Activated CD8-positive, alpha-beta memory T cell treated with anti-CD3 and anti-CD28 coated beads for 24 hours (primary cell): ENCODE data around the gene VPS13C.
A peak's percentile ranks its signal among the peaks of the same experiment; 100 is the strongest.

ENCODE experiments used
- DNase-seq: peaks from one replicate; pipeline ENCODE4 v3.0.0-alpha.2; 2020

VPS13C gene

DNA sequence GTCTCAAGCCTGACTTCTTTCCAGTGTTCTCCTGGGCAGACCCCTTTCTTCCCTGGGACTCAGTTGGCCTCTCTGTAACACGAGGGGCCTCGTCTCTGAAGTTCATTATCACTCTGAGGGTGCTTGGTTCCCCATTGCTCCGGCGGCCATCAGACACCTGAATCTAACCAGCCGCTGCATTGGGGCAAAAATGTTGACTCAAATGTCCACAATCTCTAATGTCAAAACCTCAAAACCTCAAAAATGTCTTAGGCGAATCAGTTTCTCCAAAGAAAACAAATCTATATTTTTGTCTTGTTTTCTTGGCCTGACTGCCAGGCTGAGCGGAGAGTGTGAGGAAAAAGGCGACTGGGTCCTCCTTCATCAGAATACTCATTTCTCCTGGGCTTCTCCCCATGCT lies 220.7 kb downstream of the VPS13C start:
- DNase-seq = no peak

- DNase-seq = peak; percentile 84
Measured at GRCh38 chr15:61835496-61836106, 224.6 kb downstream of the VPS13C start.

- no peak for DNase-seq
Measured at GRCh38 chr15:61835029-61835428, 225.2 kb downstream of the VPS13C start.

GRCh38 chr15:61834076-61834697 lies 226.1 kb downstream of the VPS13C start:
- peak; percentile 90 for DNase-seq

DNA sequence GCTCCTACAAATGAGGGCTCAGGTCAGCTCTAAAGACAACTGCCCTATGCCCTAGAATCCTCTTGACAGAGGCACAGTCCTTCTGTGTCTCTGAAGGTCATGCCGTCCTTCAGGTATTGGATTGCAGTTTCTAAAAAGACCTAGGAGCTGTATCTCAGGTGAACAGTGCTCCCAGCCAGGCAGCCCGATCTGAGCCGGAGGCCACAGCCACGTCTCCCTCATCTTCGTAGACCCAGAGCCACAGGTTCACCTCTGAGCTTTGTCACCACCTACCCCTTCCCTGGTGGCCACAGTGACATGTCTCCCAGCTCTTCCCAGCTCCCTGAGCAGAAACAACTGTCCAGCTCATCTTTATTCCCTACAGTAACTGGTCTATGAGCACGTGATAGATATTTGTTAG lies 228.0 kb downstream of the VPS13C start:
- no peak for DNase-seq

GRCh38 chr15:61831505-61831921 lies 228.7 kb downstream of the VPS13C start:
- DNase-seq = no peak

DNA sequence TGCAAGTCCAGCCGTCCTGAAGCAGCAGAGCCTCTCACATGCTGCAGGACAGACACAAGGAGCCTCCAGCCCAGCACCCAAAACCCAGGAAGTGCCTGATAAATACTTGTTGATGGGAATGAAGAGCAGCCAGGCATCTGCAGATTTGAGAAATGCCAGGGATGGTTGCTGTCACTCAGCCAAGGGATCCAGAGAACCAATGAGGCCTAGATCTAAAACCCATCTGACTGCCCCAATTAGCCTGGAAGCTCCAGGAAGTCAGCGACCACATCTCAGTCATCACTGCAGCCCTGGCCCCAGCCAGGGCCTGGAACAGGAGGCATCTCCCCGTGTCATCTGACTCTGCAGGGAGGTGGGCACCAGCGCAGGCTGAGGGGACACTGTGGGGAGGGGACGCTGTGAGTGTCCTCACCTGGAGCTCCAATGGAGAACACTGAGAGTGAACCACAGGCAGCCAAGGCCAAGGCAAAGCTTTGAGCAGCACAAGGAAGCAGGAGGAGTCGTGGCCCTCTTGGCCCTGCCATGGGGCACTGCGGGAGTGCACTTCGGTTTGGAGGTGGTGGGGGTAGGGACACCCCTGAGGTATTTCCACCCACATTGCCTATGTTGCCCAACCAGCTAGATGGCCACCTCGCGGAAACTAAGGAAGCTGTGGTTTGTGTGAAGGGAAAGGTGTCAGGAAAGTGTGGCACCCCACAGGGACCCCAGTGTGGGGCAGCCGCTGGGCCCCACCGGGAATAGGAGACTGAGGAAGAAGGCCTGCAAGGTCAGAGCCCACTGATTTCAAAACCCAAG lies 229.5 kb downstream of the VPS13C start:
- no peak for DNase-seq

- DNase-seq = no peak
Measured at GRCh38 chr15:61829514-61829889, 230.7 kb downstream of the VPS13C start.

DNA sequence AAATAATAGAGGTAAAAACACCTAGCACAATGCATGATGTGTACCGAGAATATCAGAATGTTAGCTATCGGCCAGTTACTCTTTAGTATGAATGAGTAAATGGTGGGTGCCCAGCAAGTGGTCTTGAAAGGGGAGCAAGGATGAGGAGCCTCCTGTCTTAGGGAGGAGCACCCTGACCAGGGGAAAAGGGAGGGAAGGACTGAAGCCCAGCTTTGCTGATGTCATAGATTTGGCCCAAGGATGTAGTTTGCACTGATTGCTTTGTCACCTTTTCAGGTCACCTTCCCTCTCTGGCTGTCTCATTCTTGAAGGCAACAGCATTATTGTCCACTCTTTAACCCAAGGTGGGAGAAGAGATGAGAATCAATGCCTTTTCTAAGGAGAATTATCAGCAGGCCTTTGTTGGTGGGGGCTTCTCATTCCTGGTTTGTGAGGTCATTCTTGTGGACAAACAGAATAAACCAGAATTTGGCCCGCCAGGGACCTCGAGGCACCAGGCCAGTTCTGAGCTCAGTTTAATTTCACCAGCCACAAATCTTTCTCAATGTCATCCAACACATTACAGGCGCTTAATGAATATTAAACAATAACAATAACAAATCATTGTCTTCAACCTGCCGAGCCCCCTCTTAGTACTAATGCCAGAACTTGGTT lies 231.3 kb downstream of the VPS13C start:
- no peak for DNase-seq

DNA sequence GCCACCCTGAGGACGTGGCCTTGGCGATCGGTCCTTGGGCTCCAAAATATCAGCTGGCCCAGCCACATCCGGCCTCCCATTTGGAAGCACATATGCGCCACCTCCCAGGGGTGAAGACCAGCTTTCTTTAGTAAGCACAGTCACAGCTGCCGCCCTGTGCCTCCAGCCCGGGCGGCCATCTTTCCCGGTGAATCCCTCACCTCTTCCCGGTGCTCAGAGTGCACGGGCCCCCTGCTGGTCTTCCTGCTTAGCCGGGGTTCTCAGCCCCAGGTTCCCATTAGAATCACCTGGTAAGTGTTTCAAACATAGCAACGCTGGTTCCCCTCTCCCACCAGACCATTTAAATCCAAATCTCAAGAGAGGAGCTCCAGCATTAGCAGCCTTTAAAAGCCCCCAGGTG lies 232.2 kb downstream of the VPS13C start:
- no peak for DNase-seq

DNA sequence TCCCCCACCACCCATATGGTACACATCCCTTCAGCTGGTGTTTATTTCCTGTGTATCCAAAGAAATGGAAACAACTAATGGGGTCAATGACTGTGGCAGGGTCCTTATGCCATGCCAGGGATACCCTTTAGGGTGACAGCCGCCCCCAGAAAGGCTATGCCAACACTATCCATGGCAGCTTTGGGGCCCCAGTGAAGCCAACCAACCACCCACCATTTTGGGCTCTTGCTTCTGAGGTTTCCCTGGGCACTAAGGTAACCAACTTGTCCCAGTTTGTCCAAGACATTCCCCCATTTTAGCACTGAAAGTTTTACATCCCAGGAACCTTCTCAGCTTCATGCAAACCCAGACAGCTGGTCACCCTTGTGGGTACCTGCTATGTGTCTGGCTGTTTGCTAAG lies 233.1 kb downstream of the VPS13C start:
- no peak for DNase-seq

DNA sequence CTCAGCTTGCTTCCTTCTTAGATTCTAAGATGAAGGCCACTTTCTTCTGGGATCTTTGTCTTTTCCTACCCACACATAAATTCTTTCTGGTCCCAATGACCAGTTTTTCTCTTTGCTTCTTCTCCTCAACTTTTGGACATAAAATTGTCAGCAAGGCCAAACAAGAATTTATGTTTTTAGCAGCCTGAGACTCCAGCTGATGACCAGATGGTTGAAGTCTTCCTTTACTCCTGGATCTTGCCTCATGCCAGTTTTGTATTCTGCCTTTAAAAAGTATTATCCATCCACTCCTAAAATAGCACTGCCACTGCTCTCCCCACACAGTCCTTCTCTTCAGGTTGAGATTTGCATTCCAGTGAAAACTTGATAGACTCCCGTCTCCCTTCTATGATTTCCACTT lies 236.0 kb downstream of the VPS13C start:
- DNase-seq = no peak

DNA sequence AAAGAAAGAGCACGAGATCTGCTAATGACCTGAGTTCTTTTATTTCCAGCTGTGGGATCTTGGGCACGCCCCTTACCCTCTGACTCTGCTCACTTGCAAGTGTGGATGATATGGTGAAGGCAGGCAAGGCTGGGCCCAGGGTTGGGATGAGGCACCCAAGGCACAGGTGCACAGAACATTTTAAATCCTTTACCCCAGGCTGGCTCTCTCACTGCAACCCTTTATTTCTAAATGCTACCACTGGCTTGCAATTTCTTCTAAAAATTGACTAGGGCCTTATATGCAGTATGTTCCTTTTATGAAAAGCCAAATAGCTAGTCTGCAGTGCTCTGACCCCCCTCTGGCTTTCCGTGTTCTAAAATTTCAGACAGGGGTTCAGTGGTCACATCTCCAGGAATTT lies 237.7 kb downstream of the VPS13C start:
- DNase-seq = no peak

GRCh38 chr15:61820951-61821350 lies 239.3 kb downstream of the VPS13C start:
- no peak for DNase-seq

- no peak for DNase-seq
Measured at GRCh38 chr15:61820212-61820611, 240.0 kb downstream of the VPS13C start.

- DNase-seq = no peak
Measured at GRCh38 chr15:61819386-61819785, 240.9 kb downstream of the VPS13C start.

GRCh38 chr15:61818801-61819200 lies 241.4 kb downstream of the VPS13C start:
- no peak for DNase-seq

DNA sequence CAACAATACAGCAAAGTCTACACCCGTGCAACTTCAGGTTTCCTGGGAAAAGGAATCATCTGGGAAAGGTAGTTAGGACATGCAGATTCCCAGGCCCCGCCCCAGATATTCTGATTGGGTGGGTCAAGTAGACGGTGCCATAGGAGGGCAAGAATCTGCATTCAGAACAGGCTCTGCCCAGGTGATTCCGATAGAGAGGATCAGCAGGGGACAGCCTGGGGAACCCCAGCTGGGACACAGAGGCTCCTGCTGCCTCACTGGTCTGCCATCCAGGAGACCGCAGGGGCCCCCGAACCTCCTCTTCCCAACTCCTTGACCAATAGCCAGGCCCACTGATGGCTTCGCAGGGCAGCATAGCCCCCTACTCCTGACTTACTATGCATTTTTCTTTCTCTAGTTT lies 243.4 kb downstream of the VPS13C start:
- no peak for DNase-seq

GRCh38 chr15:61815356-61816083 lies 244.7 kb downstream of the VPS13C start:
- DNase-seq = no peak

GRCh38 chr15:61812476-61812875 lies 247.8 kb downstream of the VPS13C start:
- DNase-seq = no peak

GRCh38 chr15:61811952-61812351 lies 248.3 kb downstream of the VPS13C start:
- DNase-seq = no peak

- DNase-seq = no peak
Measured at GRCh38 chr15:61809216-61809615, 251.0 kb downstream of the VPS13C start.
